ENCODE data around the gene PCDHA4.

Gene PCDHA4

DNA sequence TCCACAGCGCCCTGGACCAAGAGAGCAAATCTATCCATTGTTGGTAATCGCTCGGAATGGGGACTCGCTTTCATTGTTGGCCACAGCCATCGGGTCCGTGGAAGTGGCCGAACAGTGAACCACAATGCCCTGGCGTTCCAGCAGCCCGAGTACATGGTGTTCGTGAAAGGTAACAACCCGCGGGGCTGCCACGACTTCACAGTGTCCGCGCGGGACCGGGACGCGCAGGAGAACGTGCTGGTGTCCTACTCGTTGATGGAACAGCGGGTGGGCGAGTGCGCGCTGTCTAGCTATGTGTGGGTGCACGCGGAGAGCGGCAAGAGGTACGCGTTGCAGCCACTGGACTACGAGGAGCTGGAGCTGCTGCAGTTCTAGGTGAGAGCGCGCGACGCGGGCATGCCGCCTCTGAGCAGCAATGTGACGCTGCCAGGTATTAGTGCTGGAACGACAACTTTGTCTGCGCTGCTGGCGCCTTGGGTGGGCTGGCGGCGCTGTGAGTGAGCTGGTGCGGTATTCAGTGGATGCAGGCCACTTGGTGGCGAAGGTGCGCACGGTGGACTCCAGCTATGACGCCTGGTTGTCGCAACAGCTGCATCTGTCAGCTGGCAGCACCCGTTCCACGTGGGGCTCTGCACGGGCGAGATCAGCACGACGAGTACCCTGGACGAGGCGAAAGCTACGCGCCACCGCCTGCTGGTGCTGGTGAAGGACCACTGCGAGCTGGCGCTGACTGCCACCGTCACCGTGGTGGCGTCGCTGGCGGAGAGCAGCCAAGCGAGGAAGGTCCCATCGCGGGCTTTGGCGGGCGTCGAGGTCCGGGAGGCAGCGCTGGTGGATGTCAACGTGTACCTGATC is 55.8 kb downstream of the PCDHA4 start:
- H3K36me3 ChIP-seq (ENCODE audit: control insufficient read depth, insufficient read depth, low read length): peaks cover 8% of the 10 kb centered on the region; the same call in 1 of the 2 replicates
- WGBS (ENCODE audit: insufficient coverage, insufficient read length): no CpG with 5 or more reads among the region's 76 CpGs
- H3K27ac ChIP-seq (ENCODE audit: low read length): no peak overlapping the region
- H3K9me3 ChIP-seq (ENCODE audit: control insufficient read depth, insufficient read depth, low read length): no peaks in the 10 kb centered on the region
- no peaks in the 10 kb centered on the region for H3K27me3 ChIP-seq (ENCODE audit: control insufficient read depth, insufficient read depth, low read length)
- peaks cover 1% of the 10 kb centered on the region; the same call in 1 of the 2 replicates for H3K4me1 ChIP-seq (ENCODE audit: control insufficient read depth, insufficient read depth, low read length)
- no peak overlapping the region for H3K4me3 ChIP-seq (ENCODE audit: low read length)
- DNase-seq (ENCODE audit: low read depth, low spot score): no peak

Data from iPS DF 6.9 (cell line).